NCI-H524 treated with DMSO at 0.1 percent for 48 hours (cell line): ENCODE measurements around the gene SNRK.

Experiments used
- DNase-seq: peaks from one replicate; lab custom pipeline; 2025; lab: John Stamatoyannopoulos, UW

The SNRK gene, protein sequence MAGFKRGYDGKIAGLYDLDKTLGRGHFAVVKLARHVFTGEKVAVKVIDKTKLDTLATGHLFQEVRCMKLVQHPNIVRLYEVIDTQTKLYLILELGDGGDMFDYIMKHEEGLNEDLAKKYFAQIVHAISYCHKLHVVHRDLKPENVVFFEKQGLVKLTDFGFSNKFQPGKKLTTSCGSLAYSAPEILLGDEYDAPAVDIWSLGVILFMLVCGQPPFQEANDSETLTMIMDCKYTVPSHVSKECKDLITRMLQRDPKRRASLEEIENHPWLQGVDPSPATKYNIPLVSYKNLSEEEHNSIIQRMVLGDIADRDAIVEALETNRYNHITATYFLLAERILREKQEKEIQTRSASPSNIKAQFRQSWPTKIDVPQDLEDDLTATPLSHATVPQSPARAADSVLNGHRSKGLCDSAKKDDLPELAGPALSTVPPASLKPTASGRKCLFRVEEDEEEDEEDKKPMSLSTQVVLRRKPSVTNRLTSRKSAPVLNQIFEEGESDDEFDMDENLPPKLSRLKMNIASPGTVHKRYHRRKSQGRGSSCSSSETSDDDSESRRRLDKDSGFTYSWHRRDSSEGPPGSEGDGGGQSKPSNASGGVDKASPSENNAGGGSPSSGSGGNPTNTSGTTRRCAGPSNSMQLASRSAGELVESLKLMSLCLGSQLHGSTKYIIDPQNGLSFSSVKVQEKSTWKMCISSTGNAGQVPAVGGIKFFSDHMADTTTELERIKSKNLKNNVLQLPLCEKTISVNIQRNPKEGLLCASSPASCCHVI

DNA sequence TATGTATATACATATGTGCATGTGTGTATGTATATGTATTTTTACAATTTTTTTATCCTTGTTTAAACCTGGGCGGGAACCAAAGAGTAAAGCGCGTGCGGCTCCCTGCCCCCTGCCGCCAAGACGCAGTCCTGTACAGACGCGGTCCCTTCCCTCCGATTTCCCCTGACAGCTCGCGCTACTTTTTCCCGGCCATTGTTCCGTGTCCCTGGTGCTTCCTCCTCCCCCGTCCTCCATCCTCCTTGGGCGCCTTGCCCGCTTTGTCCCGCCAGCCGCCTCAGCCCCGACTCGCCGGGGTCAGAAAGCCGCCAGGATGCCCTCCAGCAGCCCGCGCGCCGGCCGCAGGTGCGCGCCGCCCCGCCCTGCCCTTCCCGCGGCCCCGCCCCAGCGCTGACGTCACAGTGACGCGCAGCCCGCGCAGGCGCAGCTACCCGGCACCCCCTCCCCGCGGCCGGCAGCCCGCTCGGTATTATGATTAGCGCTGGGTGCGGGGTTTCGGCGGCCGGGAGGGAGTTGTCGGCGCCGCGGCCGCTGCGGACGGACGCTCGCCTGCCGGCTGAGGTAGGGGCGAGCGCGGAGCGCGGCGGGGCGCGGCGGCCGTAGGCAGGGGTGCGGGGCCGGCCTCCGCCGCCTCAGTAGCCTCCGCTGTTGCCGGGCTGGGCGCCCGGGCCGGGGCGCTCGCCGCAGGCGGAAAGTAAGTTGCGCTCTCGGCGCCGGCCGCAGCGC, at the start of gene SNRK:
Gene SNRK, plus strand, starts transcription at position 426 of the 726 bp plus-strand sequence. CDS start 16,664 bp downstream, outside the sequence.
- DNase-seq: no peak

DNA sequence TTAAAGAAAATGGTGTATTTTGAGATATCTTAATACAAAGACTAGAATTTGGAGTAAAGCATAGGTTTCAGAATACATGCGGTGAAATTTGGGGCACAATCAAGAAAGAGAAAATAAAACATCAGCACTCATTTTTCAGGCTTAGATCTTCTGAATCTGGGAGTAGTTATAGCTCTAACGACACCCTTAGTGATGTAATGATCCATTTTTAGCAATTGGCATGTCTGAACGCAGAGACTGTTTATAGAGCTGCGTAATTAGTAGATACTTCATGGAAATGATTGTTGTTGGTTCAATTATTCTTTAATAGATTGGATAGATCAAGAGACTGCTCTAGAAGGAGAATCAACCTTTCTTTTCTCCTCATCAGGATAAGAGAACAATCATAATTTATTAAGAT, 47.5 kb upstream of the SNRK start:
- DNase-seq: no peak

DNA sequence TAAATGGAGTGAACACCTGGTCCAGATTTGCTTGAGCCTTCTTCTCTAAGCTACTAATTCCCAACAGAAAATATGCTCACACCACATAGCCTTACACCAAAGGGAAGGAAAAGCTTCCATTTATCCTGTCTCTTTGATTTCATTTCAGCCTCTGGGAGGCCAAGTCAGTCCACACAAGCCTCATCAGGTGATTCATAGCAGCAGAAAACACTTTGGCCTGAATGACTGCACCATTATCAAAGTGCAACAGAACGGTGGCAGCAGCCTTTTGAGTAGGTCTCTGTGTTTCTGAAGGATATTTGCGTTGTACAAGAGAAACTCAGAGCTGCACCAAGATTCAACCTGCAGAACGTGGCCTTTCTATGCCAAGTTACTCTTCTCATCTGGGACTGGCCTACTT, 46.6 kb upstream of the SNRK start:
- DNase-seq: no peak

DNA sequence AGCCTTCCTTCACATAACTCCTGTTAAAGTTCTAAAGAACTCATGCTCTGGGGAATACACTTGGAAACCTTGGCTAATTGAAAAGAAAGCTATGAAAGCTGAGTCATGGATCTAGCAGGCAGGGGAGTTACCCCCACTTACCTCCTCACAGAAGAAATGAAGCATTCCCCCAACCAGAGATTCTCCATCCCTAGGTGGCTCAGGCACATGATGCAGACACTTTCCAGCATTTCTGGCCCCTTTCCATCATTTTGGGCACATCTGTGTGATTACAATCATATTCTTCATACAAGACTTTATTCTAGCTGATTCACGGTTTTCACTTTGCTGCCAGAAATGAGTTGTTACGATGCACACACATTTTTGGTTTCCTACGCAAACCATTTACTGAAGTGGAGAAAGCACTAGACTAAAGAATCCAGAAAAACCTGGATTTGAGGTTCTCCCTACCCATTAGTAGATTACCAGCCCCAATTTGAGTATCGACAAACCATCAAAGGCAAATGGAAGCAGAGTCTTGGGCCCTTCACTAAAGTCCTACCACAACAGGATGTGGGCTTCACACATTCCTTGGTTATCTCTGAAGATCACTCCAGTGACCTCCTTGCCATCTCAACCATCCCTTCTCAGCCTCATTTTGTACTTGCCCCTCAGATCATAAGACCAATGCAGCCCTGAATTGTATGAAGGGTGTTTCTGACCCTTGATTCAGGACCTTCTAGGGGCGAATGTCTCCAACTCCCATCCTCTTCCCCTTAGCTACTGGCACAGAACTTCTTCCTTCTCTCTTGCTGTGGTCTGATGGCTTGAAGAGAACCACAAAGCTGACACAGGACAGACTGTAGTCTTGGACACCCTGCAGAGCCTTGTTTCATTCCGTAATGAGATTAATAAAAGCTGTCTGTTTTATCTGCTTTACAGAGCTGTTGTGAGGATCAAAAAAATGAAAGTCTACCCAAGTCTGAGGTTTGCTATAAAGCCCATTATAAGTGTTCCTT, 42.5 kb upstream of the SNRK start:
- DNase-seq: no peak

DNA sequence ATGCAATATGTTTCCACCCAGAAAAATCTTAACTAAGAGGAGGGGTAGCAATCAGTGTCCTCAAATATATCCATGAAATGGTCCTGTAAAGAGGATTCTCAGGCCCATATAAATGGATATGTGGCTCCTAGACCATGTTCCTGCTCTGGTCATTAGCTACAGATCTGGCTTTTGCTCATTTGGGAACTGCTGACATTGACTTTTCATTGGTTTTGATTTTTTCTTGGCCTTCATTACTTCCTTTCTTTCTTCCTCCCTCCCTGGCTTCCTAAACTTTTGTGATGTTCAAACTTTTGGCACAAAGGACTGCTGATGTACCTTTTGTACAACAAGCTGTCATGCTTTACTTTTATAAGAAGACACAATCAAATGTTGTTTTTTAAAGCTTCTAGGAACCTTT, 41.6 kb upstream of the SNRK start:
- no peak for DNase-seq

DNA sequence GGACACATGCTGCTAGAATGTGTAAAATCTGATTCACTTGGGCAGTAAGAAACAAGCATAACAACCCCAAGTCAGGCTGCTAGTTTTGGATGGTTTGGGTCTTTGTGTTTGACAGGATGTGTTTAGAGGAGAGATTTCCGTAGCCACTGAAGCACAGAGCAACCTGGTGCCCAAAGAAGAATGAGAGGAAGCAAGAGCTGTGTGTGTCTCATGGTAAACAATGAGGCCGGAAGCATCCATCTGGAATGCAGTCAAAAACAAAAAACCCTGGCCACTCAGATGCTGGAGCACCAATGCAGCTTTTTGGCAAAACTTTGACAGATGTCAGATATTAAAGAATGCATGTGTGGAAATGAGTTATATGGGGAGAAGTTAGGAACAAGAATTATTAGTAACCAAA, 39.4 kb upstream of the SNRK start:
- no peak for DNase-seq

DNA sequence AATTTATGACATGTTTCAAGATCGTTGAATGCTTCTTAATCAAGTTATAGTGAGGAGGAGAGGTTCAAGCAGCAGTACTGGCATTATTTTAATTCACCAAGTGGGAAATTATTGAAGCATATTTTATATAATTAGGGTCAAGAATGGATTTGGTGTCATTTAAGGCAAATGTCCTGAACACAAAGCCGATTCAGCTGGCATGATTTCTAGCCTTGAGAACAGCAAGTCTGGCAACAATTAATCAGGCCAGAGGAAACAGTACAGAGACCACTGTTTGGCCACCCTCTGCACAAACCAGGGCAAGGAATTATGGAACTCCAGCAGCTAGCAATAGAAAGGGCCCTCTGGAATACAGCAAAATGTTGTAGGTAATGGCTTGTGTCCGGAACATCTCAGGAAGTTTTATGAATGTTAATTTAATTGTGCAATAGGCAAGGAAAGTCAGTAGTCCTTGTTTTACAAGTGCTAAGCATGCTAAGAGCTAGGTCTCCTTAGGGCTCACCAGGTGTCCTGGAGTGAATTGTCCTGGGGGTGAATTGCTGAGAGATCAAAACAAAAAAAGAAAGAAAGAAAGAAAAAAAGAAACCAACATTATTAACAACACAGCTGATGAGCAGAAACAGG, 38.7 kb upstream of the SNRK start:
- no peak for DNase-seq

DNA sequence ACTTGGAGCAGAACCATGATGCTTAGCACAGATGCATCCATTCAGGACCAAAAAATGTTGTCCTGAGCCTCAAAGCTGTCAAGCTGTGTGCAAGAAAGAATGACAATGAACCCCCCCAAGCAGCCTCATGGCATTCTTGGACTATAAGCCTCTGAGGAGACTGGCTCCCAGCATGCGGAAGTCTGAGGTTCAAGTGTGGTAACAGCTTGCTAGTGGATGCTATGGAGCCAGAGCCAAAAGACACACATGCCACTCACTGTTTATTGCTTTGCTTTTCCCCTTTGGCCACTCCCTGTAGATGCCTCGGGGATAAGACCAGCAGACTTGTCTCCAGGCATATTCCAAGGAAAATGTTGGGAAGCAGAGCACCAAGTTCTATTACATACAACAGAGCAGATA, 38.2 kb upstream of the SNRK start:
- DNase-seq: no peak

DNA sequence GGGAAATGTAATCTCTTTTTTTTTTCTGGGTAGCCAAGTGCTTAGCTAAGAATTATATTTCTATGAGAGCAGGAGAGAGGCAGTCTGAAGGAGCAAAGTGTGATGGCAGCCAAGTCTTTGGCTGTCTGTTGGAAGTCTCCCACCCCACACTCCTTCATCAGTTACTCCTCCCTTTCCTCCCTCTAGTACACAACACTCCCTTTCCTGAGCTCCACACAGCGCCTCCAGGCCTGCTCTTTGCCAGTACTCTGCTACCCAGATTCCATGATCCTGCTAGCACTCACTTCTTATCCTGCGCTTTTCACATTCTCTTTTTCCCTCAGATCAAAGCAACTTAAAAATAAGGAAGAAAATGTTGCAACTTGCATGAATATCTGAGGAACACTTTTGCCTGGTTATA, 37.4 kb upstream of the SNRK start:
- no peak for DNase-seq

DNA sequence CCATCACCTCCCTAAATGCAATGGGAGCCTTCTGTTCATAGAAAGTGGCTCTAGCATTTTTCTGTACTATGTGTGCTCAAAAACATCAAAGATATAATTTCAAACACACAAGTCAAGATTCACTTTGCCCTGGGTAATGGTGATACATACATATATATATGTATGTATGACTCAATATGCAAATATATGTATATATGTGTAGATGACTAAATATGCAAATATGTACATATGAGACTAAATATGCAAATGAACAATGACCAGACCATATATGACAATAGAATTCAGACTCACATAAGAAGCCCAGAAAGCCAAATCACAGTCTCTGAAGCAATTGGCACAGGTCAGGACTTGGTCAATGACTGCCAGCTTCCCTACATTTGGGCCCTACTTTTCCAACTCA, 36.9 kb upstream of the SNRK start:
- DNase-seq: no peak

DNA sequence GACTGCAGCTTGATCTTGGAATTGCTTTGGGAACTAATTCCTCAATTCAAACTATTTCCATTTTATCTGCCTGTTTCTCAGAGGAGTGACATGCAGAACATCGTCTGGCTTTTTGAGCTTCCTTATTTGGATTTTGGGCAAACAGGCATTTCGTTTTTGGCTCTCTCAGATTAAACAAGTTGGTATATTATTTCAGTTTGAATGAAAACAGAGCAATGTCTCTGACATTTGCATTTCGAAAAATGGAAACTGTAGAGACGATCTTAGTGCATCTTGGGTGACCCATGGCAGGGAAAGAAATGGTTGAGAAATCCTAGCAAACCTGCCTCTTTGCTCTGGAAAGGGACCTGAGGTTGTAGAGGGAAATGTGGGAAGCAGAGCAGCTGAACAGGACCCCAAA, 33.0 kb upstream of the SNRK start:
- DNase-seq: no peak

DNA sequence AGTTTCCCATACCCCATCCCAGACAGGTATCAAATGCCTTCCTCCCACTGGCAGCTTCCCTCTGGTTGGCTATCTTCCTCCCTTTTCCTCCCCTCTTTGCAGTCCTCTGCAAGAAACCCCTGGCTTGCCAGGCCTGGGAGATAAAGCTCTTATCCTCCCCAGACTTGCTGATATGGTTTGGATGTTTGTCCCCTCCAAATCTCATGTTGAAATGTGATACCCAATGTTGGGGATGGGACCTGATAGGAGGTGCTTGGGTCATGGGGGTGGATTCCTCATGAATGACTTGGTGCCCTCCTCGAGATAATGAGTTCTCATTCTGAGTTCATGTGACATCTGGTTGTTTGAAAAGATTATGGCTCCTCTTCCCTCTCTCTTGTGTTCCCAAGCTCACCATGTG, 32.2 kb upstream of the SNRK start:
- DNase-seq: no peak

DNA sequence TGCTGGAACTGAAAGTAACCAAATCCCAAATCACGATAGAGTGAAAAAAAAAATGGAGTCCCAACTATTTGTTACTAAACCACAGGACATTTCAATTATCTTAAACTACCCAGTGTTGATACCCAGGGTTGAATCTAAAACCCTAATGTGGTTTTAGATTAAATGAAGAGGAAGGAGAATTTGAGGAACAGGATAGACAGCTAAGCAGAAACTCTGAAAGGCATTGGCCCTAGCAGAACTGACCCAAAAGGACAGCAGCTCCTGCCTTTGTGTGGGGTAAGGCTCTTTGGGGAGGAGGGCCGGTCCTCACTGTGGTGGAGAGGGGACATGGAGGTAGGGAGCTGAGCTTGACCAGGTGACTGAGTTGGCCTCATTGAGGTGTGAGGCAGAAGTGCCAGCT, 30.7 kb upstream of the SNRK start:
- DNase-seq: no peak

DNA sequence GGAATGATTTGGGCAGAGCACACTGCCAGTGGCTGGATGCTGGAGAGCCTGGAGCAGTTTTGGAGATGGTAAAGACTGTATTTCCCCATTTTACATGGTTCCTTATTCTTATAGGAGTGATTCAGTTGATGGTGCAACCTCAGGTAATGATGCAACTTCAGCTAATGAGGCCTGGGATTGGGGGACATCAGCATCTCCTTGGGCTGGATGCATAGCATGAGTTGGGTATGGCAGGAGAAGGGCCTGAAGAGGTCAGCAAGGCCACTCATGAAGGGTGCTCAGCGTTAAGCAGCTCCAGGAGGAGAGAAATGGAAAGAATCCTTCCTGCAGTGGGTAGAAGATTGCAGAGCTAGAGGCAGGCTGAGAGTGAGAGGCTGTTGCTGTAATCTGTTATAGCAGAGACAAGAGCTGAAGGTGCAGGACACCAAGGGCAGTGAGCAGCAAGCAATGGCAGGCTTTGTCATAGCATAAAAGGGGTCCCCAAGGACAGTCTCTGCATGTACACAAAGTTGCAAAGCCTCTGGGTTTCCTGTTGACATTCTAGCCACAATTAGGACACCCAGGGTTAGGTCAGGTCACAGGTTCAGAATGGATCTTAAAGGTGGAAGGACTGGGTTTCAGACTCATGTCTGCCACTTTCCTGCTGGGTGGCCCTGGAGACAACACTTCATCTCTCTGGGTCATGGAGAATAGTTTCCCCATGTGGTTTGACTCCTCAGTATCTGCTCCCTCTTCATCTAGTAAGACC, 29.5 kb upstream of the SNRK start:
- no peak for DNase-seq

DNA sequence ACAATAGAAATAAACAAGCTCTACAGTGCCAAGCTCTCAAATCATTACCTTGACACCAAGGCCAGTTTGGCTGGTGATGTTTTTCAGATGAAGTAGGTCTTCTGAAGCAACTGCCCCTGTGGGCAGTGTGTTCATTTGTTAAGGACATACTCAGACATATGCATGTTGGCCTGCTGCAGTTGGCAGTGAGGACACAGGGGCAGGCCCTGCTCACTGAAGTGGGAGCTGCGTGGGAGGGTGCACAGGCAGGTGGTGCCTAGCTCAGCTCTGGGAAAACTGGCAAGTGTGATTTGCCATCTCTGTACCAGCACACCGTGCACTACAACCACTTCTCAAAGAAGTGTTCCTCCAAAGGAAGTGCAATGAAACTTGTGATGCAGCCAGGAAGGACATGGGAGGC, 28.5 kb upstream of the SNRK start:
- DNase-seq: no peak

DNA sequence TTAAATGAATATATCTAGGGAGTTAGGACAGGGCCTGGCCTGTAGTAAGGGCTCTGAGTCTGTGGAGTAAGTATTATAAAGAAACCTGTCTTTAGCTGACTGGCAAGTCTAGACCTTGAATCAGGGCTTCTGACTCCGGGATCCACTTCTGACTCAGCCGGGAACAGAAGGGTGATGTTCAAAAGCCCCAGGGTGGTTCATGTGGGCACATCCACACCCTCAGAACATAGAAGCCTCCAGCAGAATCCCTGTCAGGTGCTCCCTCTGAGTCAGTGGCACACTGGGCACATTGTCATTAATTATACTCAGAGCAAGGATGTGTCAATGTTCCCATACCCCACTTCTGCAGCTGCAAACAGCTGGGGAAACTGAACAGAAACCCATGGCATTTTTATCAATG, 26.7 kb upstream of the SNRK start:
- no peak for DNase-seq

DNA sequence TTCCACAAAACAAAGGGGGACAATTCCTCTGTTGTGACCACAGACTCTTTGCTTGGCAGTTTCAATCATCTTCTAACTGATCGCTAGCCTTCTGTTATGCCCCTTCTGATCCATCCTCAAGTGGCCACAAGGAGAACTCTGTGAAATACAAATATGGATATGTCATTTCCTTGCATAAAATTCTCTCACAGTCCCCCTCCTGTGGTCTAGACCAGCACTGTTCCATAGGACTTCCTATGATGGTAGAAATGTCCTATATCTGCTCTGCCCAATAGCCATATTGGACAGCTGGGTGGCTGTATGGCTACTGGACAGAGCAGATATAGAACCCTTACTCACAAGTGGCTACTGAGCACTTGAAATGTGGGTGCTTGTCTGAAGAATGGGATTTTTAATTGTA, 25.9 kb upstream of the SNRK start:
- no peak for DNase-seq

DNA sequence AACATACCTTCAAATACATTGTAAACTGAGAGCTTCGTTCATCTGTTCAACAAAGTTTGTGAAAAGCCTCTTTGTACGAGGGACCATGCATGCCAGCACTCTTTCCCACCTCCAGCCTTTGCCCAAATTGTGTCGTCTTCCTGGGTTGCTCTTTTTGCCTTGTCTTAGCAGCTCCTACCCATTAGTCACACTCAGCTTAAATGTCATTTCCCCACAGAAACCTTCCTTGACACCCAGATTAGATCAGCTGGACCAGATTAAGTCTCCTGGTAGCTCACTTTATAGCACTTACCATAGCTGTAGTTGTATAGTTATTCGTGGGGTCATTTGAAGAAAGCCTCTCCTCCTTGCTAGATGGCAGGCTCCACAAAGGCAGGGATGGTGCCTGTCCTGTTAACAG, 24.1 kb upstream of the SNRK start:
- no peak for DNase-seq

DNA sequence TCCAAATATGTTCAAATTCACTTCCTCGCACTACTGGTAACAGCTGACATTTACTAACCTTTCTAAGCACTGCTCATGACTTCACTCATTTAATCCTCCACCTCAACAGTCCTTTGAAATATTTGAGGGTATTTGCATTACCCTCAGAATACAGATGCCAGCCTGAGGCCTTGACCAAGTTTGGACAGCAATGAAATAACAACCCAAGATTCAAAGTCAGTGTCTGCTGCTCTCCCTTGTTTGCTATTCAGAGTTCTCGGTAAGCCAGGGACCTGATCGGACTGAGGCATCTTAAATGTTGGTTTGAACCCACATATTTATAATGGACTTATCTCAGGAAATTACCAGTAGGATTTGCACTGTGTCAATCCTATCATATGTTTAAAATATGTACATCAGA, 19.9 kb upstream of the SNRK start:
- no peak for DNase-seq

DNA sequence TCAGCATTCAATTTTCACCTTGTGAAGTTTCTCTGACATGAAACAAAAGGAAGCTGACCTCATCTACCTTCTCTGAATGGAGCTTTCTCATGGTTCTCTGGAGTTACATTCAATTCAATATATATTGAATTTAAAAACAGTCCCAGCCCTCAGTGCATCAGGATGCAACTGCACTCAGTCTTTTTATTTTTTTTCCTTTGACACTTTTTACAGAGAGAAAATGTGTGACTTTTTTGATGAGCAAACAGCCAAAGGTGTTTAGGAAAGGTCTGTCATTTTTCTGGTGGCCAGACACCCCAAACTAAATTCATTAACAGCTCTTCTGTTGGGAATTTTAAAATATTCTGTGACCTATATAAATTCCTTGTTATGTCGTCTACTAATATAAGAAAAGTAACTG, 19.3 kb upstream of the SNRK start:
- no peak for DNase-seq

DNA sequence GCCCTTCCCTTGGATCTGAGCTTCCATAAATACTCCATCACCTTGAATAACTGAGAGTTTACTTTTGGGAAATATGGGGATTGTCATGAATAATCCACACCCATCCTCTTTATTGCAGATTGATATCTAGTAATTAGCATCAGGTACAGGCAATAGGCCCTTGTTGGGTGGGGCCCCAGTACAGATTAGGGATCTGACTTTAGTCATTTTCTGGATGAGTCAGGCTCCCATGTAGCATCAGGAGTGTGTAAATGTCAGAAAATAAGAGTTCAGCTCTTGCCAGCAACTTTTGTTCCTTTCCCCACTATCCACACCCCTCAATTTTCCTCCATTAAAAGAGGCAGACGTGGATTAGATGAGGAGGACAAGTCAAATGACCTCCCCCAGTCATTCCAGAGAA, 17.7 kb upstream of the SNRK start:
- no peak for DNase-seq
